AG04449 (cell line): ENCODE results near the gene CTSW.
A peak's percentile ranks its signal among the peaks of the same experiment; 100 is the strongest.
"Not testable (repeated sequence)": the region's sequence is repeated elsewhere in the genome, so short reads cannot be mapped to it uniquely, and the experiment has no call there.

Experiments
- CTCF ChIA-PET: fragments of 350-600 bp; formaldehyde crosslinking; extraction: SDS; loops from one replicate; lab custom pipeline; 2021; ENCODE audit warnings: antibody characterized with exemption; lab: Yijun Ruan, JAX
- POLR2A ChIA-PET: fragments of 400-600, 350-600 bp; formaldehyde crosslinking; extraction: SDS; loops from one replicate; lab custom pipeline; 2020; ENCODE audit warnings: antibody characterized with exemption, inconsistent platforms; lab: Yijun Ruan, JAX
- DNase-seq: peaks from one replicate; pipeline ENCODE4 v3.0.0-alpha.2; 2010; ENCODE audit warnings: low read depth, low spot score
- H3K4me3 ChIP-seq: 2 replicates; pipeline ENCODE4 v1.5.1; 2011; ENCODE audit warnings: low read depth, mild to moderate bottlenecking, control low read depth, low read length
- CTCF ChIP-seq: IDR thresholded peaks from one replicate; pipeline ENCODE4 v1.5.1; 2011; ENCODE audit warnings: mild to moderate bottlenecking, moderate library complexity, low read length, control low read depth, inconsistent platforms; ENCODE audit not compliant: insufficient read depth; ENCODE audit errors: missing control alignments

Gene CTSW

GRCh38 chr11:65879617-65880016 is at the start of gene CTSW:
Gene CTSW (plus strand): TSS chr11:65879837. CDS start chr11:65879855, 18 bp downstream.
- ChIA-PET CTCF (interaction anchor here (1.5 to 33.3 kb wide), 4 partner anchors 7 to 100 kb away, joined by 3 to 1090 read pairs (median 190); partner anchors contain the start of genes CCDC85B, FIBP, MUS81 and SART1), POLR2A (interaction anchor here (1.0 kb wide), 1 partner anchor 9 kb away, joined by 3 read pairs; the partner anchor contains the start of gene FIBP)
- H3K4me3 ChIP-seq = no peak within 1 kb of the TSS
- TF ChIP-seq CTCF = no peak
- DNase-seq = no peak

DNA sequence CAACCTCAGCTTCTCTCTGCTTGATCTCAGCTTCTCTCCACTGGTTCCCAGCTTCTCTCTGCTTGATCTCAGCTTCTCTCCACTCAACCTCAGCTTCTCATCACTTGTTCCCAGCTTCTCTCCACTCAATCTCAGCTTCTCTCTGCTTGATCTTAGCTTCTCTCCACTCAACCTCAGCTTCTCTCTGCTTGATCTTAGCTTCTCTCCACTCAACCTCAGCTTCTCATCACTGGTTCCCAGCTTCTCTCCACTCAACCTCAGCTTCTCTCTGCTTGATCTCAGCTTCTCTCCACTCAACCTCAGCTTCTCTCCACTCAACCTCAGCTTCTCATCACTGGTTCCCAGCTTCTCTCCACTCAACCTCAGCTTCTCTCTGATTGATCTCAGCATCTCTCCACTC is 47.4 kb upstream of the CTSW start:
- not testable (repeated sequence) for H3K4me3 ChIP-seq, DNase-seq
- CTCF ChIA-PET = interaction anchor here (0.6 to 8.5 kb wide), 9 partner anchors 9 to 291 kb away, joined by 3 to 107 read pairs (median 4); partner anchors contain the start of genes KAT5 and MUS81
- POLR2A ChIA-PET = interaction anchor here (1.1 kb wide), 1 partner anchor 121 kb away, joined by 4 read pairs; no protein-coding TSS in a partner anchor

GRCh38 chr11:65833297-65834030 is 46.2 kb upstream of the CTSW start, which contains the start of gene SNX32:
Gene SNX32 (plus strand): TSS chr11:65833963. CDS start chr11:65834066, 103 bp downstream.
- CTCF ChIA-PET = interaction anchor here (0.7 to 8.5 kb wide), 11 partner anchors 10 to 155 kb away, joined by 3 to 107 read pairs (median 5); partner anchors contain the start of genes AP5B1, KAT5 and MUS81
- no peak for DNase-seq
- peak within 1 kb of the TSS; percentile 75 for H3K4me3 ChIP-seq
- TF ChIP-seq CTCF = no peak
- POLR2A ChIA-PET = interaction anchor here (0.6 to 1.4 kb wide), 10 partner anchors 14 to 114 kb away, joined by 3 to 7 read pairs (median 4); partner anchors contain the start of genes CFL1, MUS81 and RNASEH2C

DNA sequence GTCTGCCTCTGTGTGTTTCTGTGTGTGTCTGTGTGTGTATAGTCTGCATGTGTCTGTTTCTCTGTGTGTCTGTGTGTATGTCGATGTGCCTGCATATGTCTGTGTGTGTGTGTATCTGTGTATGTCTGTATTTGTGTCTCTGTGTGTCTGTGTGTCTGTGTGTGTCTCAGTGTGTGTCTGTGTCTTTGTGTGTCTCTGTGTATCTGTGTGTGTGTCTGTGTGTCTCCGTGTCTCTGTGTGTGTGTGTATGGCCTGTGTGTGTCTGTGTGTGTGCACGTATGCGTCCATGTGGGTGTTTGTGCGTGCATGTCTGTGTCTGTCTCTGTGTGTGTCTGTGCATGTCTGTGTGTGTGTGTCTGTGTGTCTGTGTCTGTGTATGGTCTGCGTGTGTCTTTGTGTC is 45.4 kb upstream of the CTSW start:
- peak overlapping the region; percentile 75 for H3K4me3 ChIP-seq
- no peak for TF ChIP-seq CTCF
- DNase-seq = no peak
- CTCF ChIA-PET = interaction anchor here (0.9 to 8.5 kb wide), 4 partner anchors 16 to 122 kb away, joined by 4 to 107 read pairs (median 8); partner anchors contain the start of genes AP5B1 and KAT5
- POLR2A ChIA-PET = interaction anchor here (1.0 to 1.4 kb wide), 6 partner anchors 13 to 114 kb away, joined by 3 to 7 read pairs (median 5); partner anchors contain the start of genes CFL1, MUS81 and RNASEH2C

- POLR2A ChIA-PET = no interaction called here
- DNase-seq = no peak
Measured at GRCh38 chr11:65842144-65842543, 37.5 kb upstream of the CTSW start.

More at GRCh38 chr11:65842144-65842543, 37.5 kb upstream of the CTSW start:
- H3K4me3 ChIP-seq = no peak overlapping the region
- no peak for TF ChIP-seq CTCF
- CTCF ChIA-PET = interaction anchor here (1.5 to 2.4 kb wide), 2 partner anchors 10 to 24 kb away, joined by 5 to 7 read pairs; no protein-coding TSS in a partner anchor
